NAMALWA (cell line): ENCODE measurements around the gene CCT6B.
A peak's percentile ranks its signal among the peaks of the same experiment; 100 is the strongest.
"Not testable (repeated sequence)": the region's sequence is repeated elsewhere in the genome, so short reads cannot be mapped to it uniquely, and the experiment has no call there.

ENCODE experiments used
- DNase-seq: peaks from one replicate; pipeline ENCODE4 v3.0.0-alpha.2; 2015; ENCODE audit warnings: low spot score

CCT6B gene

DNA sequence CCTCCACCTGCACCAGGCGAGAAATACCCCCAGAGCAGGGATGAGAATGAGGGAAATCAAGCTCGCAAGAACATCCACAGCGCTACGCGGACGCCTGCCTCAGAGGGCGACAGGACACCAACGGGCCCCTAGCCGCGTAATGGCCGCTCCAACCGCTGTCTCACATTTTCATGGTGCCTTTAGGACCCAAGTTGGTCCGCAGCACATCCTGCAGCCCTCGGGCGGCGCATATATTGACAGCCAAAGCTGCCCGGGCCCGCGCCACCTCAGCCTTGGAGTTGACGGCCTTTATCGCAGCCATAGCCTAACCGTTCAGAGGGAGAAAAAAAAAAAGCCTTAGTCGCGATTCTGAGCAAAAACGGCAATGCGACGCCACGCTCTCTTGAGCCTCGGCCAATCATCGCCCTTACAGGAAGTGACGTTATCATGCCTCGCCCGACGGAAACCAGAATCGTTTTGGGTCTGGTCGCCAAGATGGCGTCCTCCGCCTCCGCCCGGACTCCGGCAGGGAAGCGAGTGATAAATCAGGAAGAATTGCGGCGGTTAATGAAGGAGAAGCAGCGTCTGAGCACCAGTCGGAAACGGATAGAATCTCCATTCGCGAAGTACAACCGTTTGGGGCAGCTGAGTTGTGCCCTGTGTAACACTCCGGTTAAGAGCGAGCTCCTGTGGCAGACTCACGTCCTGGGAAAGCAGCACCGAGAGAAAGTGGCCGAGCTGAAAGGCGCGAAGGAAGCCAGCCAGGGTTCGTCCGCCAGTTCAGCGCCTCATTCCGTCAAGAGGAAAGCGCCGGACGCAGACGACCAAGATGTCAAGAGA is at the start of gene CCT6B, which contains the start of gene ZNF830:
CCT6B (minus strand) TSS at position 368 of the 819 bp plus-strand sequence; CDS start at position 301, 67 bp downstream.
ZNF830 (plus strand) TSS at position 448 of the 819 bp plus-strand sequence; CDS start at position 475, 27 bp downstream.
- DNase-seq, result peak; percentile 97

GRCh38 chr17:35010093-35010492 is 48.8 kb upstream of the CCT6B start:
- DNase-seq, result no peak

DNA sequence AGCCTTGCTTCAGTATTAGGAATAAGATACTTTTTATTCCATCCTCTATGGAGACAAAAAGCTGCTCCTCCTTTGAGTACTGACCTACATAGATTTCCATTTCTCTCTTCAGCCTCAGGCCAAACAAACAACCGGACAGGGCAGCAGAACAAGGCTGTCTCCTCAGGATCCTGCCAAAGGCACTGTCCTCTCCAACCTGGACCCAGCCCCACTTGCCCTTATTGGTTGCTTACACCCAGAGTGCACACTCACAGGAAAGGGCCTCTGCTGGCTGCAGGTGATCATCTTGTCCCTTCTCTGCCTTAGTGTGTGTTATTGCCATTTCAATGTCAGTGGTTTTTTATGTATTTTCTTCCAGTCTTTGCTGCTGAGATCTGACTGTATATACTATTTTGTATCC is 45.7 kb upstream of the CCT6B start:
- DNase-seq, result no peak

GRCh38 chr17:35006345-35006744 is 45.1 kb upstream of the CCT6B start:
- no peak for DNase-seq

- DNase-seq, result no peak
These were observed 42.5 kb upstream of the CCT6B start for GRCh38 chr17:35003778-35004177.

DNA sequence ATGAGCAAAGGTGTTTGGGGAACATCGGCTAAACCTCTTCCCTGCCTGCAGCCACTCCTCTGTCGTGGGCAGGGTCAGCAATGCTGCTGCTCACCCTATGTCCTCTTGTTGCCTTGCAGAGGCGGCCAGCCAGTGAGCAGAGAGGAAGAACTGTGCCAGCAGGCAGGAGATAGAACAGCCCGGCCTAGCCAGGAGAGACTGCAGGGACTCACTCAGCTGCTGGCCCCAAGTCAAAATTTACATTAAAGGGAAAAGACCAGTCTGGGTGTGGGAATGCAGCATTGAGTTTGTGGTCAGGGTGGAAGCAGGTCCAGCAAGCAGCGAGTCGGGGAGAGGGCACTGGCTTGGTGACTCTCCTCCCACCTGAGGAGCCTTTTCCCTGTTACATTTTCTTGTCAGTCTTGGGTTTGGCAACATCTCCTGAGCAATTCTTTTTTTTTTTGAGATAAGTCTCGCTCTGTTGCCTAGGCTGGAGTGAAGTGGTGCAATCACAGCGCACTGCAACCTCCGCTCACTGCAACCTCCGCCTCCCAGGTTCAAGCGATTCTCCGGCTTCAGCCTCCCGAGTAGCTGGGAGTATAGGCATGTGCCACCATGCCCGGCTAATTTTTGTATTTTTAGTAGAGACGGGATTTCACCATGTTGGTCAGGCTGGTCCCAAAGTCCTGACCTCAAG is 41.8 kb upstream of the CCT6B start:
- DNase-seq, result no peak

DNA sequence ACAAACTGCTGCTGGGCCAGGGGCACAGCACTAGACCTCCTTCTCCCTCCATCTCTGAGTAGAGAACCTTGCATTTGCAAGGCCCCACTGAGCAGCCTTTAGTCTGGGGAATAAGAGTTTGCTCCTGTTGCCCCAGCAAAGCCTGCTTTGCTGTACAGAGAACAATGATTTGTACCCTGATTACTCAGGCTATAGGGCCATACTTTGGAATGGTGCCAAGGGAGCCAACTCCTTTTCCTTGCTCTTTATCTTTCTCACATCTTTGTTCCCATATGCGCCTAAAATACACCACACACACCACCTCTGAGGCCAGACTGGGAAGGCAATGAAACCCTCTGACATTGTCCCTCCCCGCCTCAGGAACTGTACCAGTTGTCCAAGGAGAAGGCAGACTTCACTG is 40.3 kb upstream of the CCT6B start:
- DNase-seq, result no peak

- DNase-seq, result not testable (repeated sequence)
These were observed 39.7 kb upstream of the CCT6B start for GRCh38 chr17:35000965-35001364.

GRCh38 chr17:34999456-34999855 is 38.2 kb upstream of the CCT6B start:
- no peak for DNase-seq

- peak; percentile 72 for DNase-seq
These were observed 36.9 kb upstream of the CCT6B start for GRCh38 chr17:34998205-34998604.

- no peak for DNase-seq
These were observed 36.1 kb upstream of the CCT6B start for GRCh38 chr17:34997355-34997862.

- DNase-seq, result no peak
These were observed 35.4 kb upstream of the CCT6B start for GRCh38 chr17:34996422-34997285.

DNA sequence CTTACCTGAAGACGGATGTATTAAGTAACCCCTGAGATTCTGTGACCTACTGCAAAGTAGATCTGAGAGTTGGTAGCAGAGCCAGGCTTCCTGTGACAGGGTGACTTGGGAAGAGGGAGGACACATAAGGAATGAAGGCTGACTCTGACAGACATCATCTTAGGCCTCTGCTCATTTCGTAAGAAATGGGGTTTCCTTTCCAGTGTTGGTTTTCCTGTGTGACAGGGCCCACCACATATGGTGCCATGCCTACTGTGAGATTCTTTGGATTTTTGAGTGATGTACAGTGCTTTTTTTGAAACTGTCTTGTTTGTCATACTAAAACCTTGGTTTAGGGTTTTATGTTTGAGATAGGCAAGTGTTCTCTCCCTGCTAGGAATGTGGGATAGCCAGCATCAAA is 31.8 kb upstream of the CCT6B start:
- no peak for DNase-seq

GRCh38 chr17:34991606-34992005 is 30.3 kb upstream of the CCT6B start:
- DNase-seq, result no peak

DNA sequence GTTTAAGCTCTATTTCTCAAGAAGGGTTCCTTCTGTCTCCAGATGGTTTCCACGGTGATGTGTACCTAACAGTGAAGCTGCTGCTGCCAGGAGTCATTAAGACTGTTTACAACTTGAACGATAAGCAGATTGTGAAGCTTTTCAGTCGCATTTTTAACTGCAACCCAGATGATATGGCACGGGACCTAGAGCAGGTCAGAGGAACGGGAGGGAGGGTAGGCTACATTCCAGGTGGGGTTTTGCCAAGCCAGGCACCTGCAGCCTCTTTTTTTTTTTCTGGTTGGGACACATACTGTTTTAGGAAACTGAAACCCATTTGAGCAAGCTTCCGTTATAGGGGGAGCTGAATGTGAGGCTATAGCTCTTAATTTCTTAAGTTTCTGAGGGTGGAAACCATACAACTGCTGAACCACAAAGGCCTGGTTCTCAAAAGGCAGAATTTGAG is 29.7 kb upstream of the CCT6B start:
- no peak for DNase-seq

GRCh38 chr17:34989473-34989872 is 28.2 kb upstream of the CCT6B start:
- DNase-seq, result no peak

GRCh38 chr17:34988644-34989043 is 27.4 kb upstream of the CCT6B start:
- no peak for DNase-seq

DNA sequence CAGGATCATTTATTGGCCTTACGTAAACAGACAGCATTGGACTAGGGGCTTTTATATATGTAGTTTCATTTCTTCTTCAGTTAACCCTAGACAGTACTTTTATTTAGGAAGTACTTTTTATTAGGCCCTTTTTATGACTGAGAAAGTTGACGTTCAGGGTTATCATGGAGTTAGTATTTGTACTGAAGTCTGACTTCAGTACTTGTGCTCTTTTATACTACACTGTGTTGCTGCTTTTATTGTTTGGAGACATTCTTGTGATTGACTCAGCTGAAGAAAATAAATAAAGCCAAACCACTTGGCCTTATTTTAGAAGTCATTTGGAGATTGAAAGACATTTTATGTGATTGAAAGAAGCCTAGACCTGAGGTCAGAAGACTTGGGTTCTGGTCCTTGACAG is 26.0 kb upstream of the CCT6B start:
- DNase-seq, result no peak

DNA sequence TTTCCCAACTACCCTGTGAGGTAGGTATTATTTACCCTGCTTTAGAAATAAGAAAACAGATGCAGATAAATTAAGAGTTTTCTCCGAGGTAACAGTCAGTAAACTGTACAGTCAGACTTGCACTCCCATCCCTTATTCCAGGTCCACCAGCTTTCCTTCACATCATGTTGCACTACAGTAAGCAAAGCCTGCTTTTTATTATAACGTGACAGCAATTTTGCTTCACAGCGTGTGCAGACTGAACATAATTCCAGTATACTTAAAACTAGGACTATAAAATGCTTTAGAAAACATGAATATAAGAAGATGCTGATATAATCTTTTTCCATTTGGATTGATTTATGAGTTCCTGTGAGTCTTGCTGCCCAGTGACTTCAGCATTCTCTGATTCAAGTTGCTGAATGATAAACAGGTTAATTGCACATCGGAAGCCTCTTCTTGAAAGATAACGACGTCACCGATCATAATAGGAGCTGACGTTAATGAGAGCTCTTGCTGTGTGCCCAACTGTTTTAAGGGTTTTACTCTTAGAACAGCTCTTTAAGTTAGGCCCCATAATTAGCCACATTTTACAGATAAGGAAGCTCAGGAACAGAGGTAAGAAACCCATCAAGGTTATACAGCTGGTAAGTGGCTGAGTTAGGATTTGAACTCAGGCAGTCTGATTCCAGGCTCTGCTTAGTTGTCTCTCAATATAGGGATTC is 20.4 kb upstream of the CCT6B start:
- DNase-seq, result no peak

DNA sequence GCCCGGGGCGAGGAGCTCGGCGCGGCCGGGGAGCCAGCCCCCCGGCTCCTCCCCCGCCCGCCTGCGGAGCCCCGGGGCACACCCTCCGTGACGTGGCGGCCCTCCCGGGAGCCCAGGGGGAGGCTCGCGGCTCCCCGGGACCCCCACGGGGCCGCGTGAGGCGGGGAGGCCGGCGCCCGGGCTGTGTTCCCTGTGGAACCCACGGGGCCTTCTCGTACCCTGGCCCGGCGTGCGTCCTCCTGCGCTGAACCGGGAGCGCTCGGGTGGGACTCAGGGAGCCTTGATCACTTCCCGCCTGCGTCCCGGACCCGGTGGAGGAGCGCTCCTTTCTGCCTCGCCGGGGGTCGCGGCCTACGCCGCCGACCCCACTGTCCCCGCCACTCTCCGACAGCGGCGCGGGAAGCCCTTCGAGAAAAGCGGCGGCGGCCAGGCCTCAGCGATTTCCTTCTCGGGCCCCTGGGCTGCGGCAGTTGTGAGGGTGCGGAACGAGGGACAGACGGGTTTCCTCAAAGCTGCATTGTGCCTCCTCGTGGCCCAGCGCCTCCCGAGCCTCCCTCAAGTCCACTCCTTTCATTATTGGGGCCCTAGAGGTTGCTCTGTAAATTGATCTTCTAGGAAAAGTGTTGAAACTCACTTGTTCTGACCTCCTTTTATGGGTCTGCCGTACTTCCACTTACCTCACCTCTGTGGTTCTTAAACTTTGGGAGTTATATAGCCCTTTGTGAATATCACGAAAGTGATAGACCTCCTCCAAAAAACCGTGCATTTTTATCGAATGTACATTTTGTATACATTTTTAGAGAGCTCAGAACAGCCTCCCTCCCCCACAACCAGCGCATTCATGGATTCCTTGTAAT is 19.6 kb upstream of the CCT6B start:
- peak; percentile 90 for DNase-seq

- DNase-seq, result peak; percentile 93
These were observed 19.1 kb upstream of the CCT6B start, which contains the start of gene LIG3 for GRCh38 chr17:34980353-34980680. TSS of gene LIG3 (plus strand) at chr17:34980512. CDS start at chr17:34983006, 2,494 bp downstream.
